Colonic mucosa (tissue), 4 donors: ENCODE data around the gene XIRP2. TPM values are rescaled to one million over a fixed set of nuclear protein-coding genes. Genes with fewer than 3 reads are reported as not detected.
A peak's percentile ranks its signal among the peaks of the same experiment; 100 is the strongest.

ENCODE experiments used
- DNase-seq: peaks from one replicate; pipeline ENCODE4 v3.0.0-alpha.2; 2020
- H3K27ac ChIP-seq: fragments of 200-600 bp; one replicate; pipeline ENCODE4 v1.8.0; 2021
- H3K27me3 ChIP-seq: fragments of 200-600 bp; one replicate; pipeline ENCODE4 v1.8.0; 2021
- H3K36me3 ChIP-seq: fragments of 200-600 bp; one replicate; pipeline ENCODE4 v1.8.0; 2021
- H3K4me1 ChIP-seq: fragments of 200-600 bp; one replicate; pipeline ENCODE4 v1.8.0; 2021; ENCODE audit warnings: mild to moderate bottlenecking
- H3K4me3 ChIP-seq: fragments of 200-600 bp; one replicate; pipeline ENCODE4 v1.8.0; 2021
- H3K9ac ChIP-seq, 2 donors: one replicate each; pipeline ENCODE4 v1.7.0; 2013; ENCODE audit warnings: control low read depth in 2 of 2, low read depth in 2 of 2, low read length in 2 of 2
- H3K9me3 ChIP-seq: fragments of 200-600 bp; one replicate; pipeline ENCODE4 v1.8.0; 2021
- CTCF ChIP-seq: fragments of 200-600 bp; IDR thresholded peaks from one replicate; pipeline ENCODE4 v1.8.0; 2022; ENCODE audit warnings: antibody characterized with exemption, mild to moderate bottlenecking
- intact Hi-C: fragments of 100-400 bp; cut with DNase I; formaldehyde crosslinking; loops from one replicate; pipeline ENCODE4 v1.14.1; 2022
- total RNA-seq, 2 donors: library from RNA; stranded (reverse); fragmentation: NEBNext Ultra II Directional in 1 of 2; extraction: Animal tissue kit (Norgen Biotek cat#: 25700) in 1 of 2; gene quantifications; one replicate each; pipeline ENCODE4 v1.2.1, GENCODE V29; 2021
- donor health status: healthy.
- donor health status: DM: no; HTN: no; CAD: no.
- donor health status: DM: no; HTN: no; CAD: no.

The XIRP2 gene
- total RNA-seq, 2 donors from 2014 or later: 0.13 TPM; not detected in 1

- DNase-seq: no peak
- H3K4me1 ChIP-seq: no peaks in the 10 kb centered on the region
- no peaks in the 10 kb centered on the region for H3K36me3 ChIP-seq
- H3K27ac ChIP-seq: no peak overlapping the region
- no peak for TF ChIP-seq CTCF
- H3K9me3 ChIP-seq: no peaks in the 10 kb centered on the region
- no peak overlapping the region for H3K4me3 ChIP-seq
- no peak overlapping the region for H3K9ac ChIP-seq
- no peaks in the 10 kb centered on the region for H3K27me3 ChIP-seq
- intact Hi-C loops: no loop called here
These were observed 301.8 kb downstream of the XIRP2 start for GRCh38 chr2:167190053-167190452.

GRCh38 chr2:167191588-167191987 lies 303.3 kb downstream of the XIRP2 start:
- no peak for TF ChIP-seq CTCF
- intact Hi-C loops: no loop called here
- no peak overlapping the region for H3K9ac ChIP-seq
- no peak overlapping the region for H3K27ac ChIP-seq
- DNase-seq: no peak
- H3K27me3 ChIP-seq: no peaks in the 10 kb centered on the region
- no peak overlapping the region for H3K4me3 ChIP-seq
- no peaks in the 10 kb centered on the region for H3K4me1 ChIP-seq
- H3K36me3 ChIP-seq: no peaks in the 10 kb centered on the region
- no peaks in the 10 kb centered on the region for H3K9me3 ChIP-seq

- Histone ChIP-seq H3K9ac (no peak overlapping the region), H3K36me3 (no peaks in the 10 kb centered on the region), H3K27ac (no peak overlapping the region), H3K9me3 (no peaks in the 10 kb centered on the region), H3K27me3 (no peaks in the 10 kb centered on the region), H3K4me1 (no peaks in the 10 kb centered on the region), H3K4me3 (no peak overlapping the region)
- no peak for TF ChIP-seq CTCF
- intact Hi-C loops: no loop called here
- DNase-seq: no peak
These were observed 304.6 kb downstream of the XIRP2 start for GRCh38 chr2:167192833-167193232.

GRCh38 chr2:167196461-167197252 lies 308.4 kb downstream of the XIRP2 start:
- Histone ChIP-seq H3K9me3 (no peaks in the 10 kb centered on the region), H3K27ac (no peak overlapping the region), H3K36me3 (no peaks in the 10 kb centered on the region), H3K4me3 (no peak overlapping the region), H3K27me3 (no peaks in the 10 kb centered on the region), H3K4me1 (no peaks in the 10 kb centered on the region), H3K9ac (no peak overlapping the region)
- peak; percentile 25 for DNase-seq
- intact Hi-C loops: no loop called here
- no peak for TF ChIP-seq CTCF

- no peak overlapping the region for H3K9ac ChIP-seq
- intact Hi-C loops: no loop called here
- H3K4me1 ChIP-seq: no peaks in the 10 kb centered on the region
- DNase-seq: no peak
- no peak overlapping the region for H3K4me3 ChIP-seq
- no peaks in the 10 kb centered on the region for H3K27me3 ChIP-seq
- H3K36me3 ChIP-seq: no peaks in the 10 kb centered on the region
- H3K27ac ChIP-seq: no peak overlapping the region
- H3K9me3 ChIP-seq: no peaks in the 10 kb centered on the region
- TF ChIP-seq CTCF: no peak
These were observed 309.7 kb downstream of the XIRP2 start for GRCh38 chr2:167198009-167198408.
